Iris pigment epithelial cell (primary cell): ENCODE measurements around the gene SCARF2.
"Not testable (repeated sequence)": the region's sequence is repeated elsewhere in the genome, so short reads cannot be mapped to it uniquely, and the experiment has no call there.

ENCODE experiments used
- DNase-seq: peaks from one replicate; pipeline ENCODE4 v3.0.0-alpha.2; 2011; ENCODE audit warnings: low read depth

Gene SCARF2

GRCh38 chr22:20392365-20392881 is 45.2 kb downstream of the SCARF2 start:
- not testable (repeated sequence) for DNase-seq

DNA sequence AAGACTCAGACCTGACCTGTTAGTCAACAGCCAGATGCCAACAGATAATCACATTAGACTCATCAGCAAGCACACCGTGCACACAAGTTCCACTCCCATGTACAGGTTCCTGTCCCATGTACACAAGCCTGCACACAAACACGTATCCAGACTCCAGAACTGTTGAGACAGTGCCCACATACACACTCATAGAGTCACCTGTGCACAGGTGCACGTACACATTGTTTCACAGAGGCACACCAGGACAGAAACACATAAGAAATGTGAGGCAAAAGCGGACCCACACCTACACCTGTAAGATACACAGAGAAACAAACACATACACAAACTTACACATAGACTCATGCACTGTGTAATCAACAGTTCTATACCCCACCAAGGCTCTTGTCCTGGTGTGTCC is 46.4 kb downstream of the SCARF2 start:
- no peak for DNase-seq

DNA sequence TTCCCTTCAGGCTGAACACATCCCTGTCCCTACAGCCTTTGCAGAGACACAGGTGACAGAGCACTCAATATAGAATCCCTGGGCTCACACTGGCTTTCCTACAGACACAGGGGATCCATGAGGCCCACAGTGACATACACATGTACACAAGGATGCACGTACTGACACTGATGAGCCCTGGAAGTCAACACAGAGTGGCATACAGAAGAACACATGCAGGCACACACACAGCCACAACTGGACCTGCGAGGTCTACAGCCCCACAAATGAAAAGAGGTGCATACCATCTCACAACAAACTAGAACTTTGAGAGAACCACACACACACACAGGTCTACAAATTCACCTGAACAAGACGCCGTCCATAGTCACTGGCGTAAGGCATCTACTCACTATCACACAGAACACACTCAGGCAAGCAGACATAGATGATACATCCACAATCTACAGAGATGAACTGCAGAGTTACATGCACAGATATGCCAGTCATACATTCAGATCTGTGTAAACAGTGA is 47.2 kb downstream of the SCARF2 start:
- DNase-seq, result no peak

DNA sequence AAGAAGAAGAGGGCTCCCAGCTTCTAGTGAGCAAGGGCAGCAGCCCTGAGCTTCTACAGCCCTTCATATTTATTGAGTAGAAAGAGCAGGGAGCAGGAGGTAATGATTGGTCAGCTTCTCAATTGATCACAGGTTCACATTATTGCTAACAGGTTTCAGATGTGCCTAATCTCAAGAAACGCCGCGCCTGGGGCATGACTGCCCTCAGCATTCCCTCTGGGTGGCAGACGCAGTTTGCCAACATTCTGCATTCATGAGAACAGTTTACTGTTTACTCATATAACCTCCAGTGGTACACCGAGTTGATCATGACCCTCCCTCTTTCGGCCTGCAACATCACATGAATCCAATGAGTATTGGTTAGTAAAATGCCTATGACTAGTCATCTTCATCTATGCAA is 48.3 kb downstream of the SCARF2 start:
- DNase-seq, result no peak

DNA sequence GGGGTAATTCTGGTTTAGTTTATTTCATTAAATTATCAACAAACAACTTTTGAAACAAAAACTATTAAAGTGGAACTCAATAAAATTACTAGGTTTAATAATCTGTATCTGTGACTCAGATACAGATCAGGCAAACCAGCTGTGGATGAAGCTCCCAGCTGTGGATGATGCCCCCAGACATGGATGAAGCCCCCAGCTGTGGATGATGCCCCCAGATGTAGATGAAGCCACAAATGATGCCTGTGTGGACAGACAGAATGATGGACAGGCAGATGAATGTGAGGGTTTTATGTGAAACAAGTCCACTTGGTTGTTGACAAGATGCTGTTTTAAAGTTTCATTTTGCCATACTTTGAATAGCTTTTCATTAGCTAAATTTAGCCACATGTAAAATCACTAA is 49.4 kb downstream of the SCARF2 start:
- DNase-seq, result no peak

DNA sequence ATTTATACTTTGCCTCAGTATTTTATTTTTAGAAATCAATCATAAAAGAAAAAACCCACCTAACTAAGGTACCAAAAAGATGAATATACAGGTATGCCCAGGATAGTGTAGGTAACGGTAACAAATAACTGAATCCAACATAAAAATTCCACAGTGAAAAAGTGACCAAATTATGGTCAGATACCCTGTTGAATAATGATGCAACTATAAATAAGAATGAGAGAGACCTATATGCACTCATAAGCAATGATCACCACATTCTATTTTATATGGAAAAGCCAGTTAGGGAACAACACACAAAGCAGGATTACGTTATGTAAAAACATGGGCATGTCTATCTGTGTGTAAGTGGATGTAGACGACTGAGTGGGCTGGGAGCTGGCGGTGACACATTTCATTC is 50.7 kb downstream of the SCARF2 start:
- no peak for DNase-seq

- DNase-seq, result no peak
These were observed 51.3 kb downstream of the SCARF2 start for GRCh38 chr22:20386336-20386735.

GRCh38 chr22:20384865-20385264 is 52.8 kb downstream of the SCARF2 start:
- DNase-seq, result no peak

GRCh38 chr22:20384171-20384570 is 53.5 kb downstream of the SCARF2 start:
- DNase-seq, result no peak

- DNase-seq, result no peak
These were observed 54.1 kb downstream of the SCARF2 start for GRCh38 chr22:20383538-20383937.

GRCh38 chr22:20380486-20380885 is 57.1 kb downstream of the SCARF2 start:
- DNase-seq, result no peak

DNA sequence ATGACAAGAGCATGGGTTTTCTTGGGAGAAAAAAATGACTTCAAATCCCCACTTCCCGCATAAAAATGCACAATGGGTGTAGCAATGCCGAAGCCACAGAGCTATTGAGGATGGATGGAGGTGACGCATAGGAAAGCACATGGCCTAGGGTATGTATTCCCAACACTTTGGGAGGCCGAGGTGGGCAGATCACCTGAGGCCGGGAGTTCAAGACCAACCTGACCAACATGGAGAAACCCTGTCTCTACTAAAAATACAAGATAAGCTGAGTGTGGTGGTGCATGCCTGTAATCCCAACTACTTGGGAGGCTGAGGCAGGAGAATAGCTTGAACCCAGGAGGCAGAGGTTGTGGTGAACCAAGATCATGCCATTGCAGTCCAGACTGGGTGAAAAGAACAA is 58.9 kb downstream of the SCARF2 start:
- not testable (repeated sequence) for DNase-seq

DNA sequence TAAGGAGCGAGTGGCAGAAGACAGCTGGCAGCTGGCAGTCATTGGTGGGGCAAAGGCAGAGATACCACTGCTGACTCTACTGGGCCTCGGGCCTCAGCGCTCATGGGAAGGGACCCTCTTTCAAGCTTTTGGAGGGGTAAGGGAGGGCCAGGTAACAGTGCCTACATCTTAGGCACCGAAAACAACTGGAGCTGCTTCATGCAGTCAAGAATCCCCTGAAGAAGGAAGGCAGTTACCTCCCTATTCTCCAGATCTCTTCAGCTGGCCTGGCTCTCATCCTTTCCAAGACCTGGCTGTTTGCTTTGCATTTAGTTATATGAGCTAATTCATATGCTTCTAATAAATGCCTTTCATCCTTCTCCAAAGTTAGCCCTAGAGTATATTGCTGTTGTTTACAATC is 59.5 kb downstream of the SCARF2 start:
- DNase-seq, result no peak

- not testable (repeated sequence) for DNase-seq
These were observed 60.6 kb downstream of the SCARF2 start for GRCh38 chr22:20376983-20377382.

DNA sequence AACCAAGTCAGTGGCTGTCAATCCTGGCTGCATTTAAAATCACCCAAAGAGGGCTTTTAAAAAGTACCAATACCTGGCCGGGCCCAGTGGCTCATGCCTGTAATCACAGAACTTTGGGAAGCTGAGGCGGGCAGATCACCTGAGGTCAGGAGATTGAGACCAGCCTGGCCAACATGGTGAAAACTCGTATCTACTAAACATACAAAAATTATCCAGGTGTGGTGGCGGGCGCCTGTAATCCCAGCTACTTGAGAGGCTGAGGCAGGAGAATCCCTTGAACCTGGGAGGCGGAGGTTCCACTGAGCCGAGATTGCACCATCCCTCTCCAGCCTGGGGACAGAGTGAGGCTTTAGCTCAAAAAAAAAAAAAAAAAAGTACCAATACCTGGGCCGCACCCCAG is 61.3 kb downstream of the SCARF2 start:
- DNase-seq, result not testable (repeated sequence)
